HFF-Myc (cell line): ENCODE data around the gene DPP10.

Experiments used
- DNase-seq: peaks from one replicate; pipeline ENCODE4 v3.0.0-alpha.2; 2011; ENCODE audit warnings: low read depth; ENCODE audit errors: extremely low read depth
- H3K4me3 ChIP-seq: replicated peaks from 2 replicates; pipeline ENCODE4 v1.5.1; 2011; ENCODE audit warnings: low read depth, mild to moderate bottlenecking, control low read depth, low read length
- TF ChIP-seq, protein P1 (sequence below): IDR thresholded peaks from 2 replicates; pipeline ENCODE4 v1.5.1; 2012; ENCODE audit warnings: mild to moderate bottlenecking, low read depth, low read length, control low read depth; ENCODE audit errors: missing control alignments

DPP10 gene

DNA sequence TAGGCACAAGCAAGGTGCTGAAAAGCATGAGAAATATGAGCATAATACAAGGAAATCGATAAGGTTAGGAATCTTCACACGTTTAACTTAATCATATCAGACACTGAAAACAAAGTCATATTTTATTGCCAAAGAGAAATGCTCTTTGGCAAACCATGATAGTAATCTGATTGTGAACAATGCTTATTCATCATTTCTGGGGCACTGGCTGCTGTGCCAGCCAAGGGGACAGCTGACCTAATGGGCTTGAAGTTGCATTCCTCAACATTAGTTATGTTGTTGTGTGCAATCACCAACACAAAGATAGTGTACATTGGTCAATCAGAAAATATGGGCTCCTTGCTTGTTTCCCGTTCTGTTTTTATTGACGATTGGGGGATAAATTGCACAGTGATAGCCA, 83.5 kb downstream of the DPP10 start:
- no peak overlapping the region for H3K4me3 ChIP-seq
- TF ChIP-seq, protein P1, sequence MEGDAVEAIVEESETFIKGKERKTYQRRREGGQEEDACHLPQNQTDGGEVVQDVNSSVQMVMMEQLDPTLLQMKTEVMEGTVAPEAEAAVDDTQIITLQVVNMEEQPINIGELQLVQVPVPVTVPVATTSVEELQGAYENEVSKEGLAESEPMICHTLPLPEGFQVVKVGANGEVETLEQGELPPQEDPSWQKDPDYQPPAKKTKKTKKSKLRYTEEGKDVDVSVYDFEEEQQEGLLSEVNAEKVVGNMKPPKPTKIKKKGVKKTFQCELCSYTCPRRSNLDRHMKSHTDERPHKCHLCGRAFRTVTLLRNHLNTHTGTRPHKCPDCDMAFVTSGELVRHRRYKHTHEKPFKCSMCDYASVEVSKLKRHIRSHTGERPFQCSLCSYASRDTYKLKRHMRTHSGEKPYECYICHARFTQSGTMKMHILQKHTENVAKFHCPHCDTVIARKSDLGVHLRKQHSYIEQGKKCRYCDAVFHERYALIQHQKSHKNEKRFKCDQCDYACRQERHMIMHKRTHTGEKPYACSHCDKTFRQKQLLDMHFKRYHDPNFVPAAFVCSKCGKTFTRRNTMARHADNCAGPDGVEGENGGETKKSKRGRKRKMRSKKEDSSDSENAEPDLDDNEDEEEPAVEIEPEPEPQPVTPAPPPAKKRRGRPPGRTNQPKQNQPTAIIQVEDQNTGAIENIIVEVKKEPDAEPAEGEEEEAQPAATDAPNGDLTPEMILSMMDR = no peak
- DNase-seq = no peak

DNA sequence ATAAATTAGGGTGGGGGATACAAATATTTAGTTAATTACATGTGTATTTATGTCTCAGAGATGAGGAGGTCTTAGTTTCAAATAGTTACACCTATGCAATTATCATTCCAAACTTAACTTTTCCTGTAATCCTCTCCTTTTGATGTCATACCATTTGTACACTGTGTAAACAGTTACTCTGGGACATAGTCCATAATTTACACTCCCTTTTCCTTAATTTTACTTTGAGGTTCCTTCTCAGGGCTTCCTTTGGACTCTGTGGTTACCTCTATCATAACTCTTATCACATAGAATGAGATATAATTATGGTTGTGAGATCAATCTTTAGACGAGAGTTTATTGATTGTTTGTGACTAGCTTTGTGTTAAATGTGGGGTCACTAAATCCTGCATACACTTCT, 84.4 kb downstream of the DPP10 start:
- H3K4me3 ChIP-seq = no peak overlapping the region

DNA sequence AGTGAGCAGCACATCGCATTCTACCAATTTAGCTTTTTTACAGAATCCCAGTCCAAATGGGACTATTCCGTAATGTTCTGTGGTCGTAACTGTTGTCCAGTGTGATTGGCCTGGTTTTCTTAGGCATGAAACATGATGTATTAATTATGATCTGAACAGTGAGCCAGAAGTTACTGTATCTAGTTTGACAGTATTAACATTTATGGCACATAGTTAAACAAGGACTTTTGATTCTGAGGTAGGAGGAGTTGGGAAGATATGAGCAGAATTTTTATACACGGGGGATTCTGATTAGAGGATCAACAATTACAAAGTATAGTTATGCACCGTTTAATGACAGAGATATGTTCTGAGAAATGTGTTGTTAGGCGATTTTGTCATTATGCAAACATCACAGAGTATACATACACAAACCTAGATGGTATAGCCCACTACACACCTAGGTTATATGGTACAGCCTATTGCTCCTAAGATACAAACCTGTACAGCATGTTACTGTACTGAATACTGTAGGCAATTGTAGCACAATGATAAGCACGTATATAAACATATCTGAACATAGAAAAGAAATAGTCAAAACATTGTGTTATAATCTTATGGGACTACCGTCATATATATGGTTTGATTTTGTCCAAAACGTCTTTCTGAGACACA, 85.0 kb downstream of the DPP10 start:
- no peak for DNase-seq
- TF ChIP-seq, protein P1 = no peak
- H3K4me3 ChIP-seq = no peak overlapping the region

More for the DNA sequence above, 84.4 kb downstream of the DPP10 start:
- TF ChIP-seq, protein P1 = no peak
- DNase-seq = no peak

DNA sequence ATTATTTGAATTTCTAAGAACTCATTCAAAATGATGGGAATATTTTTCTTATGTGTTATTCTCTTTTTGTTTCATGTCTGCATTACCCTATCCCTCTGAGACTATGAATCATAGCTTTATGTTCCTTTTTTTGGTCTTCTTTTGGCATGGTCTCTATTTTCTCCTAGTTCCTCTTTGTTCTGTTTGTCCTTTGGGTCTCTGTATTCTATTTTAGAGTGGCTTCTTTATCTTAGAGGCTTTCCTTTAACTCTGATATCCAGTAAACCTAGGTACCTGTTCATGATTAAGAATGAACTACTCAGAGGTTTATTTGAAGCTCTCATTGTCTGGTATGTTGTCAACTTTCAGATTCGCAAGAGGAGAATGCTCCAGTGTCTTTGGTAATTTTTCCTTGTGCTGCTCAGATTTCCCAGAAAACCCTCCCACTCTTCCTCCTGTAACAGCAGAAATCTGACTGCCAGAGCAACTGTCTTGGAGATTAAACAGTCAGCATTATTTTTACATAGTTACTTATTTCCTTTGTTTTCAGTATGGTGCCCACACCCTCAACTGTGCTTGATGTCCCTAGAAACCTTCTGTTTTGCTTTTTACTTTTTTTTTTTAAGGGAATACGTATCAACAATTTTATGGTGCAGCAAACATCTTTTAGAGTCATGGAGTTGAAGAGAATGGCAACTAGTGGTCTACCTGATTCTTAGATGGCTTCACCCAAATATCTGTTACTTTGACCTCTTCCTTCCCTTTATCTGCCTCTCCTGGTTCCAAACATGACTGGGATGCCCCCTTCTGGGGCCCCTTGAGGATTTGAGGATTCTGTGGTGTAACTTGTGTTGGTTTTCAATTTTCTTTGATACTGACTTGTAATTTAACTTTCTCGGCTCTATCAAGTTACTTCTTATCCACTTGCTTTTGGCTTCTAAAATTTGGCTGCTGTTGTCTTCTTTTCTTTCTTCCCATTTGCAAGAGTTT, 92.0 kb downstream of the DPP10 start:
- TF ChIP-seq, protein P1 = no peak
- DNase-seq = no peak
- no peak overlapping the region for H3K4me3 ChIP-seq

DNA sequence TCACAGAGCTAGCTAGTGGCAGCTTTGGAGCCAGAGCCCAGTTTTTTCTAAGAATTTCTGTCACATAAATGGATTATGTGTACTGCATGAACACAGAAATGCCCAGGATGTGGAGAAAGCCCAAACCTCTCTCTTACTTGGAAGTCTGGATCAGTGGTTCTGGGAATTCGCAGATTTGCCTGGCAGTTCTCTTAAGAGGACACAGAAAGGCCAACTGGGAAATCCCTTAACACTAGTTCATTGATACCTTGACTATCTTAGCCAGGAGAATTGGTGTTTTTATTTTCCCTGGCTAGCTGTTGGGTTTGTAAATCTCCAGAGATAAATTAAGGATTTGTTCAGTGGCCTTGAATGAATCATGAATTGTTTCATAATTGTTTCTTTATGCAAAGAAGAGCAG, 95.3 kb downstream of the DPP10 start:
- DNase-seq = no peak
- TF ChIP-seq, protein P1 = no peak
- H3K4me3 ChIP-seq = no peak overlapping the region

DNA sequence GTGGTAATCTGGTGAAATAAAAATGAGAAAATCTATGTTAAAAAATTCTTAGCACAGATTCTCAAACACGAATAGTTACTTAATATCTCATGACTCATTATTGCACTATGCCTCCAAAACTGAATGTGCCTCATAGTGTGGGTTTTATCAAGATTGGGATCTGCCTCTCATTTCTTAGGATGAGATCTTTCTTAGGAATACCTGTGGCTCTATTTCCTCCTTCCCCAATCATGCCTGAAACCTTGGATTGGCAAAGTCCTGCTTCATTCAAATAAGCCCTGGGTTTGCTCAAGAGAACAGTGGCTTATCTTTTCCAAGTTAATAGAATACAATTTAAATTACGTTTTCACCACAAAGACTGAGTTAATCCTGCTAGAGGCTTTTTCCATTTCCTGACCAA, 100.3 kb downstream of the DPP10 start:
- DNase-seq = no peak
- H3K4me3 ChIP-seq = no peak overlapping the region
- TF ChIP-seq, protein P1 = no peak
